H1 (cell line): Measurements from ENCODE around the gene FHL2. TPM values are rescaled to one million over a fixed set of nuclear protein-coding genes. Genes with fewer than 3 reads are reported as not detected.

ENCODE experiments used
- CTCF ChIA-PET: fragments of 300-600 bp; sonication (Branson Sonifier 250); formaldehyde crosslinking; loops from one replicate; lab custom pipeline; 2021; ENCODE audit not compliant: partially characterized antibody; lab: Charles Lee
- POLR2A ChIA-PET: fragments of 300-600 bp; sonication (Branson Sonifier 250); formaldehyde crosslinking; loops from one replicate; lab custom pipeline; 2021; ENCODE audit warnings: inconsistent platforms; ENCODE audit not compliant: partially characterized antibody; lab: Charles Lee
- DNase-seq, 2 experiments: peaks; one replicate each; pipeline versions ENCODE4 v3.0.0 to v3.0.0-alpha.2; 2010 to 2022; ENCODE audit warnings: low spot score in 2 of 2, low read depth in 1 of 2, mixed read lengths in 1 of 2
- FAIRE-seq: peaks from 2 replicates; lab custom pipeline; 2011; peaks lifted over from hg19 to GRCh38; lab: Jason Lieb, UNC
- H2AFZ ChIP-seq: 2 replicates; pipeline ENCODE4 v1.8.1; 2012; ENCODE audit warnings: low read length, inconsistent platforms
- H2AK5ac ChIP-seq: 2 replicates; pipeline ENCODE4 v1.6.1; 2013; ENCODE audit warnings: low read depth, low read length
- H2BK120ac ChIP-seq: replicated peaks from 2 replicates; pipeline ENCODE3; 2013; ENCODE audit warnings: low read depth, low read length, inconsistent platforms
- H2BK12ac ChIP-seq: 2 replicates; pipeline ENCODE4 v1.6.1; 2013; ENCODE audit warnings: low read depth, low read length
- H2BK15ac ChIP-seq: 2 replicates; pipeline ENCODE4 v1.6.1; 2013; ENCODE audit warnings: low read length
- H2BK20ac ChIP-seq: 2 replicates; pipeline ENCODE4 v1.6.1; 2013; ENCODE audit warnings: low read length
- H2BK5ac ChIP-seq: 2 replicates; pipeline ENCODE4 v1.6.1; 2013; ENCODE audit warnings: low read depth, low read length
- H3K14ac ChIP-seq: 2 replicates; pipeline ENCODE4 v1.6.1; 2013; ENCODE audit warnings: inconsistent platforms; ENCODE audit not compliant: insufficient read length
- H3K18ac ChIP-seq: 2 replicates; pipeline ENCODE4 v1.6.1; 2013; ENCODE audit warnings: low read length; ENCODE audit errors: extremely low read depth
- H3K23ac ChIP-seq: 2 replicates; pipeline ENCODE4 v1.6.1; 2013; ENCODE audit warnings: inconsistent platforms; ENCODE audit not compliant: insufficient read length
- H3K23me2 ChIP-seq: 2 replicates; pipeline ENCODE4 v1.6.1; 2013; ENCODE audit warnings: low read depth, low read length
- H3K27ac ChIP-seq: 2 replicates; pipeline ENCODE4 v1.6.1; 2011; ENCODE audit warnings: low read depth, low read length, inconsistent platforms
- H3K27me3 ChIP-seq, 4 experiments: replicated peaks in 1 of 4; 1 replicate in 1 of 4; 2 replicates in 3 of 4; pipeline versions ENCODE4 v1.6.1 to v1.8.1; 2011 to 2013; ENCODE audit warnings: low read length in 3 of 4, mild to moderate bottlenecking in 3 of 4, inconsistent platforms in 2 of 4, mixed read lengths in 2 of 4, moderate library complexity in 1 of 4; ENCODE audit not compliant: control insufficient read depth in 3 of 4, insufficient read depth in 3 of 4; ENCODE audit errors: extremely low read depth in 1 of 4
- H3K36me3 ChIP-seq, 4 experiments: 2 replicates each; pipeline versions ENCODE4 v1.6.1 to v1.8.1; 2011 to 2013; ENCODE audit warnings: mild to moderate bottlenecking in 4 of 4, low read length in 3 of 4, moderate library complexity in 2 of 4, control low read depth in 1 of 4, inconsistent platforms in 1 of 4; ENCODE audit not compliant: insufficient read depth in 4 of 4, control insufficient read depth in 2 of 4
- H3K4ac ChIP-seq: replicated peaks from 2 replicates; pipeline ENCODE3; 2013; ENCODE audit warnings: low read length, low read depth, mixed read lengths, inconsistent platforms; ENCODE audit not compliant: insufficient read length
- H3K4me1 ChIP-seq, 4 experiments: replicated peaks in 1 of 4; 1 replicate in 1 of 4; 2 replicates in 3 of 4; pipeline versions ENCODE4 v1.6.1 to v1.8.1; 2011 to 2013; ENCODE audit warnings: low read length in 3 of 4, inconsistent platforms in 2 of 4, mixed read lengths in 1 of 4; ENCODE audit not compliant: insufficient read depth in 4 of 4, control insufficient read depth in 3 of 4
- H3K4me2 ChIP-seq, 2 experiments: 2 replicates each; pipeline versions ENCODE4 v1.6.1 to v1.8.1; 2011 to 2013; ENCODE audit warnings: low read depth in 2 of 2, low read length in 2 of 2, control low read depth in 1 of 2, inconsistent platforms in 1 of 2, mild to moderate bottlenecking in 1 of 2; ENCODE audit not compliant: insufficient read depth in 1 of 2
- H3K4me3 ChIP-seq, 4 experiments: fragments of 200-600, 300-600 bp in 1 of 4; sonication (generic), shearing (Covaris generic), sonication (Bioruptor Twin) in 1 of 4; 2 replicates each; pipeline versions ENCODE4 v1.5.1 to v1.8.1; 2011 to 2016; ENCODE audit warnings: low read length in 4 of 4, low read depth in 3 of 4, control low read depth in 2 of 4, inconsistent platforms in 2 of 4, mild to moderate bottlenecking in 2 of 4, mixed read lengths in 1 of 4, moderate library complexity in 1 of 4; ENCODE audit not compliant: insufficient read depth in 2 of 4; ENCODE audit errors: extremely low read depth in 1 of 4
- H3K56ac ChIP-seq: replicated peaks from 2 replicates; pipeline ENCODE3; 2013; ENCODE audit warnings: low read depth, mild to moderate bottlenecking, mixed read lengths, low read length, inconsistent platforms; ENCODE audit not compliant: insufficient read length
- H3K79me1 ChIP-seq: 2 replicates; pipeline ENCODE4 v1.6.1; 2013; ENCODE audit warnings: low read depth, low read length, control low read depth
- H3K79me2 ChIP-seq, 2 experiments: 2 replicates each; pipeline versions ENCODE4 v1.6.1 to v1.8.1; 2012 to 2013; ENCODE audit warnings: low read length in 2 of 2, mild to moderate bottlenecking in 2 of 2, inconsistent platforms in 1 of 2; ENCODE audit not compliant: insufficient read depth in 2 of 2, control insufficient read depth in 1 of 2
- H3K9ac ChIP-seq, 4 experiments: replicated peaks in 1 of 4; 1 replicate in 1 of 4; 2 replicates in 3 of 4; pipeline versions ENCODE4 v1.6.1 to v1.8.1; 2011 to 2013; ENCODE audit warnings: low read depth in 3 of 4, low read length in 3 of 4, control low read depth in 2 of 4, mild to moderate bottlenecking in 2 of 4, moderate library complexity in 2 of 4, inconsistent platforms in 1 of 4; ENCODE audit errors: extremely low read depth in 1 of 4
- H3K9me3 ChIP-seq, 2 experiments: 2 replicates each; pipeline versions ENCODE4 v1.6.1 to v1.8.1; 2012 to 2013; ENCODE audit warnings: mild to moderate bottlenecking in 2 of 2, moderate library complexity in 2 of 2, control low read depth in 1 of 2, inconsistent platforms in 1 of 2, low read depth in 1 of 2, low read length in 1 of 2, mixed read lengths in 1 of 2; ENCODE audit not compliant: insufficient read depth in 2 of 2
- H4K20me1 ChIP-seq, 2 experiments: replicated peaks in 1 of 2; 2 replicates each; pipeline versions ENCODE3 to v1.8.1; 2011 to 2013; ENCODE audit warnings: inconsistent platforms in 2 of 2, low read length in 2 of 2, mild to moderate bottlenecking in 1 of 2; ENCODE audit not compliant: insufficient read depth in 2 of 2, control insufficient read depth in 1 of 2
- H4K5ac ChIP-seq: 2 replicates; pipeline ENCODE4 v1.6.1; 2013; ENCODE audit warnings: low read length, low read depth, mixed read lengths, inconsistent platforms; ENCODE audit not compliant: insufficient read length
- H4K8ac ChIP-seq: 2 replicates; pipeline ENCODE4 v1.8.0; 2013; ENCODE audit warnings: mild to moderate bottlenecking, moderate library complexity, low read length, inconsistent platforms; ENCODE audit not compliant: insufficient read depth; ENCODE audit errors: extremely low read depth
- H4K91ac ChIP-seq: replicated peaks from 2 replicates; pipeline ENCODE3; 2013; ENCODE audit warnings: low read length, mixed read lengths, inconsistent platforms; ENCODE audit not compliant: insufficient read length
- E2F6 ChIP-seq: IDR thresholded peaks from 2 replicates; pipeline ENCODE4 v1.6.1; 2012; ENCODE audit warnings: inconsistent platforms
- GTF2F1 ChIP-seq: IDR thresholded peaks from 2 replicates; pipeline ENCODE4 v1.6.1; 2012; ENCODE audit warnings: low read depth, low read length, improper control_type of control experiment, borderline replicate concordance
- NANOG ChIP-seq: IDR thresholded peaks from 2 replicates; pipeline ENCODE4 v1.6.1; 2011; ENCODE audit warnings: low read length, low read depth, mild to moderate bottlenecking, inconsistent platforms; ENCODE audit not compliant: insufficient read depth, poor library complexity, severe bottlenecking
- POLR2A ChIP-seq, 2 experiments: IDR thresholded peaks; 1 replicate in 1 of 2; 2 replicates in 1 of 2; pipeline ENCODE4 v1.6.1; 2011; ENCODE audit warnings: low read depth in 2 of 2, low read length in 2 of 2, mild to moderate bottlenecking in 2 of 2; ENCODE audit errors: control extremely low read depth in 1 of 2
- POU5F1 ChIP-seq: IDR thresholded peaks from 2 replicates; pipeline ENCODE4 v1.6.1; 2011; ENCODE audit warnings: low read depth, mild to moderate bottlenecking, low read length, moderate library complexity
- SP4 ChIP-seq: IDR thresholded peaks from 2 replicates; pipeline ENCODE4 v1.6.1; 2012; ENCODE audit warnings: low read length, inconsistent platforms
- TAF1 ChIP-seq: IDR thresholded peaks from 2 replicates; pipeline ENCODE4 v1.6.1; 2011; ENCODE audit warnings: mild to moderate bottlenecking, low read depth, low read length
- WGBS, 2 experiments: shearing (Covaris generic) in 1 of 2; methylation state at CpG; one replicate each; pipeline versions ENCODE4 v1.1.6 to v1.1.7; 2013 to 2015; ENCODE audit warnings: low lambda C conversion rate in 2 of 2, mixed read lengths in 2 of 2, inconsistent platforms in 1 of 2, low coverage in 1 of 2, missing lambda C conversion rate in 1 of 2; ENCODE audit not compliant: insufficient replicate concordance in 2 of 2, insufficient coverage in 1 of 2, insufficient read length in 1 of 2; ENCODE audit errors: extremely low coverage in 1 of 2, missing lambda C conversion rate in 1 of 2; 5-methylcytosine and 5-hydroxymethylcytosine counted together
- polyA plus RNA-seq, 7 experiments: library from polyadenylated mRNA; depleted of rRNA in 3 of 7; stranded (reverse) in 5 of 7; unstranded in 2 of 7; fragments of >200 nt in 5 of 7; fragments of 200-250 nt in 2 of 7; gene quantifications; 1 replicate in 5 of 7; 2 replicates in 1 of 7; 4 replicates in 1 of 7; pipeline versions ENCODE4 v1.2.1 to v1.2.3, GENCODE V29; 2011 to 2013; ENCODE audit warnings: missing spikeins in 2 of 7, mixed read lengths in 2 of 7
- total RNA-seq: library from RNA; stranded (reverse); fragmentation: NEBNext Ultra II Directional; extraction: Animal tissue kit (Norgen Biotek cat#: 25700); gene quantifications from 2 replicates; pipeline ENCODE4 v1.2.1, GENCODE V29; 2021

Gene FHL2
- total and polyA plus RNA-seq, 2 of the 8 experiments (the other 6 are each of a cell fraction or from before 2014, with no cell fraction given) = 33.2 to 64.3 TPM

- Histone ChIP-seq H2BK120ac (no peak overlapping the region), H3K23ac (no peak overlapping the region), H3K18ac (no peak overlapping the region), H3K9ac (no peak overlapping the region), H2BK12ac (no peak overlapping the region), H3K23me2 (no peaks in the 10 kb centered on the region), H3K14ac (no peak overlapping the region), H3K4me3 (no peak overlapping the region), H3K36me3 (peaks cover 0 to 21% (median 10%) of the 10 kb centered on the region in 4 experiments; a peak in 6 of 8 replicates), H3K27ac (no peak overlapping the region), H3K27me3 (no peaks in the 10 kb centered on the region), H3K9me3 (no peaks in the 10 kb centered on the region), H2BK5ac (no peak overlapping the region), H3K4me1 (no peaks in the 10 kb centered on the region), H2AK5ac (no peak overlapping the region), H3K4ac (no peak overlapping the region), H2AFZ (no peak overlapping the region), H4K5ac (no peak overlapping the region), H3K79me2 (no peaks in the 10 kb centered on the region), H4K8ac (no peak overlapping the region)
- FAIRE-seq (no peak), DNase-seq (no peak)
- WGBS, 2 experiments = 82% methylated on average over 8 of the region's 8 CpGs; no CpG with 5 or more reads in 1 of the 2 experiments
- TF ChIP-seq GTF2F1 (no peak), SP4 (no peak), E2F6 (no peak), POLR2A (IDR thresholded peaks at IDR 0.05; ENCODE audit: control extremely low read depth in 1 of 2, low read depth in 2 of 2, low read length in 2 of 2) (no peak), POU5F1 (no peak), TAF1 (no peak), NANOG (no peak)
- TF ChIP-seq, all 59 proteins: peak for 0
- Histone ChIP-seq H2BK15ac (no peak overlapping the region), H4K20me1 (peaks cover 0 to 2% of the 10 kb centered on the region in 2 experiments), H3K56ac (no peak overlapping the region), H3K4me2 (no peak overlapping the region), H3K79me1 (no peaks in the 10 kb centered on the region), H2BK20ac (no peak overlapping the region), H4K91ac (no peak overlapping the region)
- ChIA-PET POLR2A (interaction anchor here (0.8 to 1.1 kb wide), 2 partner anchors 10 to 12 kb away, joined by 3 read pairs; no protein-coding TSS in a partner anchor), CTCF (interaction anchor here (0.6 to 7.2 kb wide), 21 partner anchors 9 to 741 kb away, joined by 3 to 122 read pairs (median 4); partner anchors contain the start of gene FHL2)
Observed at GRCh38 chr2:105368759-105369408, 30.0 kb downstream of the FHL2 start.
